Hepatic stellate cell (primary cell): ENCODE data around the gene HES4.
"Not testable (repeated sequence)": the region's sequence is repeated elsewhere in the genome, so short reads cannot be mapped to it uniquely, and the experiment has no call there.

Experiments used
- DNase-seq: peaks from one replicate; pipeline ENCODE4 v3.0.0; 2011; ENCODE audit warnings: low spot score

The HES4 gene

GRCh38 chr1:1033731-1034438, 34.0 kb upstream of the HES4 start:
- DNase-seq, result no peak

DNA sequence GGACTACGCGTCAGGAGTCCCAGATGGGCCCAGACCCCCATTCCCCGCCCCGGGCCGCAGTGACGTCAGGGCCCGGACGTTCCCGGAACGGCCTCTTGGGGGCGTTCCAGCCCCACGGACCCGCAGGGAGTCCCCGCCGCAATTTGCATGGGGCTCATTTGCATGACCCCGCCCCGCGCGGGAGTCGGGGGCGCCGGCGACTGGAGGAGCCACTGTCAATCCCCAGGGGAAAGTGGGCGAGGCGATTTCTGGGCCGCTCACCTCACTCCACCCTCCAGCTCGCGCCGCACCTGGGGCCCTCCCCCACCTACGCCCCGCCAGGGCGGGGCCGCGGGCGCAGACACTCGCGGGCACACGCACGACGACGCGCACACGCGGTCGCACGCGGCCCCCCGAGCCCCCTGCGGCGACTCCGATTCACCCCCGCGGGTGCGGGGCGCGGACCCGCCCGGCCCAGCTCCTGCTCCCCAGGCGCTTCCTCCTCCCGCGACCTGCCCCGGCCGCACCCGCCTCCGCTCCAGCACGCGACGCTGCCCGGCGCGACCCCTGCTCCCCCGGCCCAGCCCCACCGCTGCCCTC, 33.2 kb upstream of the HES4 start:
- DNase-seq, result peak; percentile 82

- DNase-seq, result no peak
Measured at GRCh38 chr1:1032424-1032823, 32.5 kb upstream of the HES4 start.

- DNase-seq, result no peak
Measured at GRCh38 chr1:1031659-1032235, 31.9 kb upstream of the HES4 start.

DNA sequence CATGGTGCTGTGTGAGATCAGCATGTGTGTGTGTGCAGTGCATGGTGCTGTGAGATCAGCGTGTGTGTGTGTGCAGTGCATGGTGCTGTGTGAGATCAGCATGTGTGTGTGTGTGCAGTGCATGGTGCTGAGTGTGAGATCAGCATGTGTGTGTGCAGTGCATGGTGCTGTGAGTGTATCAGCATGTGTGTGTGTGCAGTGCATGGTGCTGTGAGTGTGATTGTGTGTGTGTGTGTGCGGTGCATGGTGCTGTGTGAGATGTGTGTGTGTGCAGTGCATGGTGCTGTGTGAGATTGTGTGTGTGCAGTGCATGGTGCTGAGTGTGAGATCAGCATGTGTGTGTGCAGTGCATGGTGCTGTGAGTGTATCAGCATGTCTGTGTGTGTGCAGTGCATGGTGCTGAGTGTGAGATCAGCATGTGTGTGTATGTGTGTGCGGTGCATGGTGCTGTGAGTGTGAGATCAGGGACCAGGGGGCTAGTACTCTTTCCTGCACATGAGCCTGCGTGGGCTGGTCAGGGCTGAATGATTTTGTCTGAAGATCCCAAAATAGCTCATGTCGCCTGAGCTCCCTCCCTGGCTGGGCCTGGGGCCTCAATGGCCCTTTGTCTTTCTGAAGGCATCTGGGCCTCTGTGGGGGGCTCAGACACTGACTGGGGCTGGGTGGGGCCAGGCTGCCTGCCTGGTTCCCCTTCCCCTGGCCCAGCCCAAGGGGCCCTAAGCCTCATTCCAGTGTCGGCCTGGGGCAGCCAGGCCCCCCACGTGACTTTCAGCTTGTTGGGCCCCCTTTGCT, 31.2 kb upstream of the HES4 start:
- DNase-seq, result not testable (repeated sequence)

DNA sequence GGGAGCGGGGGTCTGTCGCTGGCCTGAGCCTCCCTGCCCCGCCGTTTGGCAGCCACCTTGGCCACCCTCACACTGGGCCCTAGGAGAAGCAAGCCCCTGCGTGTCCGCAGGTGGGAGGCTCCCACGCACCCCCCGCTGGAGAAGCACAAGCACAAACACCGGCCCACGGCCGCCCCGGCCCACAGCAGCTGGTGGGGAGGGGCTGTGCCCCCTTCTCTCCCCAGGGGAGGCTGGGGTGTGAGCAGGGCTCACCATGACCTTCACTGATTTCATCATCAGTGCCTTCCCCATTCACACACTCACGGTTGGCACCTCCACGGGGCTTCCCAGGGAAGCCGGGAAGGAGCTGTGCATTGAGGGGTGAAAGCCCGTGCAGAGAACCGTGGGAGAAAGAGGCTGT, 27.9 kb upstream of the HES4 start:
- DNase-seq, result no peak

DNA sequence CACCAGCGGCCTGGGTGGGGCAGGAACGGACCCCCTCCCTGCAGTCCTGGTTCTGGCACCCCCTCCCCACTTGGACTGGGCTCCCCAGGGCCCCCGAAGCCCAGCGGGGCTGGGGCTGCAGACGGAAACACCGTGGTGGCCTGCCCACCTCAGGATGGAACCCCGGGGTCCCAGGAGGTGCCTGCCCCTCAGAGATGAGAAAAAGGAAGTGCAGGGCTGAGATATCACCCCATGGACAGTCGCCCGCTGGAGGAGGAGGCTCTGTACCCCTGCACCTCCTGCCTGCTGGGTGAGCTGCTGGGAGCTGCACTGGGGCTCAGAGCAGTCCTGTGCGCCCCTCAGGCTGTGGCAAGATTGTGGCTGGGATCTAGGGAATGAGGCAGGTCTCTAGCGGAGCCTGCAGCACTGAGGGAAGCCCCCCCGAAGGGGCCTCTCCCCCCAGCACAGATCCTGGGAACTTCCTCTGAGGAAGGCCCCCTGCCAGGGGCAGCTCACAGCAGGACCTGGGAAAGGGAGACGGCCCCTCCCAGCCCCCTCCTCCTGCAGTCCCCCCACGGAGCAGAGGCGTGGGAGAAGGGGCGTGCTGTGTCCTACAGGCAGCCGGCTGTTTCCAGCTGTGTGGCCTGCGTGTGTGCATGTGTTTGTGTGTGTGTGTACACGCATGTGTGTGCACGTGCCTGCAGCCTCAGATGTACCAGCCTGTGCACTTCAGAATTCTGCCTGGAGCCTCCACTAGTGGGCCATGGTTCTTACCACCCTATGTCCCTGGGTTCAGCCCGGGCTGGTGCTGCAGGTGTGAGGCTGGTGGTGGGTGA, 26.9 kb upstream of the HES4 start:
- no peak for DNase-seq

DNA sequence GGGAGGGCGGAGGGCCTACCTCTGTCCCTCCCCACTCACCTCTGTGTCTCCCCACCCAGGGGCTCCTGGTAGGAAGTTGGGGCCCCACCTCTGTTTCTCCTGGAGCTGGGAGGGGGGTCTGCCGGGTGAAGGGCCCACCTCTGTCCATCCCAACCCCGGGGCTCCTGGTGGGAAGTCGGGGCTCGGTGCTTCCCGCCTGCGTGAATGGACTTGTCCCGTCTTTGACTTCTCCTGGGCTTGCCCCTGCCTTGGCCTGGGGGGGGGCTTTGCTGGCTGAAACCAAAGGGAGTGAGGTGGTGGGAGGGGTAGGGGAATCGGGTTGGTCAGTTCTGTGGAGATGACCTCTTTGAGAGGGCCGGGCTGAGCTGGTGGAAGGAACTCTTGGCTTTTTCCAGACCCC, 25.8 kb upstream of the HES4 start:
- no peak for DNase-seq

DNA sequence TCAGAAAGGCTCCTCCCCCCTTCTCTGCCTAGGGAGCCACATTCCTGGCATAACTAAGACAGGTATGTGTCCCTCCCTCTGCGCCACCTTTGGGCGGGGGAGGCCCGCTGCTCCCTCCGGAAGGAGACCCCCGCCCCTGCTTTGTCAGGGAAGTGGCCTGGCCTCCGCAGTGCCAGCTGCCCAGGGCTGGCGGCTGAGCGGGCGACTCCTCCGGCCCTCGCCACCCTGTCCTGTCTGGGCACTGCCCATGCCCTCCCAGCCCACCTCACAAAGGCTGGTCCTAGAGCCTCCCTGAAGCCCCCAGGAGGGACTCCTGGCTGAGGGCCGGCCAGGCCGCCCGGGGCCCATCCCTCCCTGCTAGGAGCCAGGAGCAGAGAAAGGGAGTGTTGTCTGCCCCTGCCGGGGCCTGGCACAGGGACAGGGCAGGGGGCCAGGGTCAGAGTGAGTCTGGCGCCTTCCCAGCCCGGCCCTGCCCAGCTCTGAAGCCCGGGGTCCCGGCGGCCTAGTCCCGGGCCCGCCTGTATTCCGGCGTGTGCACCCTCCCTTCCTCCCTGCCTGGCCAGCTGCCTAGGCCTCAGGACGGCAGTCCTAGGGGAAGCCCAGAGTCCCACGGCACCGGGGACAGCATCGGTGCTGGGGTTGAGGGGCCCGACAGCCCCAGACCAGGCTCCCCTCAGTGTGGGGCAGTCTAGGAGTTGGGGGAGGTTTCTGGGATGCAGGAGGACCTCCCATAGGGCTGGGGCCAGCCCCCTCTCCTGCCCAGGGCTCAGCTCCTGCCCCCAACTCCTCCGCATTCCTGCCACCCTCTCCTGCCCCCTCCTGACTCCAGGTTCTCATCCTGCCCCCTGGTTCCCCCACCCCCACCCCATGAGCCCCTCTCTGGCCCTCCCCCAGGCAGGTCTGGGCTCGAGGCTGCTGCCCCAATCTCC, 25.1 kb upstream of the HES4 start:
- DNase-seq, result no peak

- DNase-seq, result no peak
Measured at GRCh38 chr1:1024149-1024770, 24.4 kb upstream of the HES4 start.

- DNase-seq, result no peak
Measured at GRCh38 chr1:1023700-1024099, 23.8 kb upstream of the HES4 start.

- DNase-seq, result no peak
Measured at GRCh38 chr1:1022302-1023009, 22.6 kb upstream of the HES4 start.

- no peak for DNase-seq
Measured at GRCh38 chr1:1021920-1022259, 22.0 kb upstream of the HES4 start.

DNA sequence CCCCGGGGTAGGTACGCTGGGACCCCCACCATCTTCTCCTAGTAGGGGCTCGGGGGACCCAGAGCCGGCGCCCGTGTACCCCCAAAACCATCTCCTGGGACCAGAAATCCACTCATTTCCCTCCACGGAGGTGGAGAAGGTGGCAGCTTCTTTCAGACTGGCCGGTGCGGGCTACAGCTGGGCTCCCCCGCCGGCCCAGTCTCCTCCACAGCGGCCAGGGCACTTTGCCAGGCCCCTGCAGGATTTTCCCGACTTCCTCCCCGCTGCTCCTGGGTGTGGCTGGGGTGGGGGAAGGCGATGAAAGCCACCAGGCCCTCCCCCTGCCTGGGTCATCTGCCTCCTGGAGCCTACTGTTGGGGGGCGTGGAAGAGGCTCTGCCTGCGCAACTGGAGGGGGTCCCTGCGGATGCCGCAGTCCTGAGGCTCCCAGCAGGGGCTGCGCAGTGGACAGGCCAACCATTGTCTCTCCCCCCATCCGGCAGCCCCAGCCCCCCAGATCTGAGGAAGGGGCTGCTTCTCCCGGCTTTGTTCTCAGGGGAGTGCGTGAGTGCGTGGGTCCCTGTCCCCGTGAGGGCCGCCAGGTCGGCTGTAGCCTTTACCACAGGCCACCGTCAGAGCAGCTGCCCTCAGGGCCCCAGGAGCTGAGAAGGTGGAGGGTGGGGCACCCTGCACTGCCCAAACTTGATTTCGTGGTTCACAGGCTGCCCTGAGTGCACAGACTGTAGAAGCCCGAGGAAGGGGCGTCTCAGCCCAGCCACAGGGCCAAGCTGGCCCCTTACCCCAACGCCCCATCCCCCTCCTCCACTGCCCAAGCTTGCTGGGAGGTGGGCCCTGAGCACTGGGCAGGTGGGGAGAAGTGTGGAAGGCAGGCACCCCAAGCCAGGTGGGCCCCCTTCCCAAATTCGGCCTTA, 21.4 kb upstream of the HES4 start:
- DNase-seq, result peak; percentile 87

DNA sequence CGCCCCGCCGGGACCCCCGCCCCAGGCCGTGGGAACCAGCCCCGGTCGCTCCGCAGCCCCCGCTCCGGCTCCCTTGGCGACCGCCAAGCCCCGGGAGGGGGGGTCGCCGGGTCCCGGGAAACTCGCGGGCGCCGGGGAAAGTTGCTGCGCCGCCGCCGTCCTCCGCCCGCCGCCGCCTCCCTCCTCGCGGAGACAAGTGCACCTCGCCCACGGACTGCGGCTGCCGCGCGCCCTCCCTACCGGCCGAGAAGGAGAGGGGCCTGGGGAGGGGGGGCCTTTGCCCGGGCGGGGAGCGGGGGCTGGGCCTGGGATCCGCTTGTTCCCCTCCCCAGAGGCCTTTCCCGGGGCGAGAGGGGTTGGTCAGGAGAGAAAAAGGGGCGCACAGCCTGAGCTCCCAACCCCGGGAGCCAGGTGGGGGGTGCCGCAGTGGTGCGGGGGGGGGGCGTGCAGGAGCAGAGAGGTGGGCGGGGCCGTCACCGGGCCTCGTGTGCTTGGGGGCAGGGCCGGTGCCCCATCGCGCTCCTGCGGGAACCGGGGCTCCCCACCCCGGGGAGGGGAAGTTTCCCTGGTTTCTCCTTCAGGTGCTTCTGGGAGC, 20.6 kb upstream of the HES4 start:
- peak; percentile 50 for DNase-seq

GRCh38 chr1:1020000-1020404, 20.1 kb upstream of the HES4 start, which contains the start of gene AGRN:
Gene AGRN, plus strand, starts transcription at chr1:1020120. Its CDS starts 53 bp downstream, at chr1:1020173.
- DNase-seq, result no peak

DNA sequence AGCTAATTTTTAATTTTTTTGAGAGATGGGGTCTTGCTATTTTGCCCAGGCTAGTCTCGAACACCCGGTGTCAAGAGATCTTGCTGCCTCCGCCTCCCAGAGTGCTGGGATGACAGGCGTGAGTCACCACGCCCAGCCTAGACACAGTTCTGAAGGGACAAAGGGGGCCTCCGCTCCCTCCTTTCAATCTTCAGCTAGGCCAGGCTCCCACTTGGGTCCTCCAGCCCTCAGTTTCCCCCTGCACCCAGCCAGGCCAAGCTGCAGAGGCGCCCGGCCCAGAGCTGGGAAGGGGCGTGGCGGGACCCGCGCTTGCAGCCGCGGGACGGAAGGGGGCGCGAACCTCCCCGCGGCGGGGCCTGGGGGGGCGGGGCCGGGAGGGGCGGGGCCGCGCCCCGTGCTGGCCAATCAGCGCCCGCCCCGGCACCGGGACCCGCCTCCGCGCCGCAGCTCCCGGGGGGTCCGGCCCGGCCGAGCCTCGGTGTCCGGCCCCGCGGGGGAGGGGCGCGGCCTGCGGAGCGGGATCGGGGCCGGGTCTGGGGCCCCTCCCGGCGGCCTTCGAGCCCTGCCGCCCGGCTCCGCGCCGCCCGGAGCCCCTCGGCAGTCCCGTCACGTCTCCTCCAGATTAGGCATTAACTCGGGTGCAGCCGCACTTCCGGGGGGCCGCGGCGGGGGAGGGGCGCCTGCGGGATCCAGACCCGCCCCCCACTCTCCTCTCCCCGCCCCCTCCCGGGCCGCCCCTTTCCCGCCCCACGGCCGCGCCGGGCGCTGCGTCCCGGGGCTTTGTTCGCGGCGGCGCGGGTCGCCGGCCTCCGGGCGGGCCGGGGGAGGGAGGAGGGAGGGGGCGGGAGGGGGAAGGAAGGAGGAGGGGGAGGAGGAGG, 19.5 kb upstream of the HES4 start:
- peak; percentile 97 for DNase-seq
